CD4-positive, alpha-beta T cell treated with Interleukin-12 subunit alpha and Interleukin-12 subunit beta, for 1 hour (primary cell): ENCODE data around the gene MCTP1.

Experiments
- DNase-seq: peaks from one replicate; pipeline ENCODE4 v3.0.0-alpha.2; 2020

The MCTP1 gene

GRCh38 chr5:94689908-94690307 lies 595.0 kb downstream of the MCTP1 start:
- no peak for DNase-seq

- DNase-seq = no peak
These were observed 601.9 kb downstream of the MCTP1 start for GRCh38 chr5:94682814-94683520.

- no peak for DNase-seq
These were observed 608.8 kb downstream of the MCTP1 start for GRCh38 chr5:94675965-94676618.

- DNase-seq = no peak
These were observed 610.2 kb downstream of the MCTP1 start for GRCh38 chr5:94674490-94675382.

GRCh38 chr5:94672746-94673145 lies 612.1 kb downstream of the MCTP1 start:
- no peak for DNase-seq

GRCh38 chr5:94670726-94671125 lies 614.2 kb downstream of the MCTP1 start:
- no peak for DNase-seq

GRCh38 chr5:94667937-94668336 lies 617.0 kb downstream of the MCTP1 start:
- DNase-seq = no peak

- DNase-seq = no peak
These were observed 623.8 kb downstream of the MCTP1 start for GRCh38 chr5:94661086-94661485.

GRCh38 chr5:94660506-94660905 lies 624.4 kb downstream of the MCTP1 start:
- DNase-seq = no peak

GRCh38 chr5:94658272-94658671 lies 626.6 kb downstream of the MCTP1 start:
- DNase-seq = no peak
